Measurements from ENCODE around the gene GABRP.

GABRP gene

GRCh38 chr5:170783498-170784247, at the start of gene GABRP:
Gene GABRP, plus strand, starts transcription at chr5:170783725. Its CDS starts 4,891 bp downstream, at chr5:170788616.
- H3K27ac ChIP-seq (ENCODE audit: low read length), result no peak within 1 kb of the TSS
- H2AFZ ChIP-seq (ENCODE audit: low read depth, low read length), result no peak within 1 kb of the TSS
- H3K36me3 ChIP-seq (replicated peaks; ENCODE audit: low read depth, low read length), result no peaks in the 10 kb centered on the region
- no peaks in the 10 kb centered on the region for H3K9me3 ChIP-seq (ENCODE audit: insufficient read depth, low read length)
- TF ChIP-seq EZH2phosphoT487 (IDR thresholded peaks at IDR 0.05; ENCODE audit: low read depth) (no peak), CTCF (IDR thresholded peaks at IDR 0.05; ENCODE audit: low read depth, low read length) (no peak)
- H4K20me1 ChIP-seq (ENCODE audit: insufficient read depth, low read length), result no peaks in the 10 kb centered on the region
- H3K4me3 ChIP-seq (ENCODE audit: low read length), result no peak within 1 kb of the TSS
- no peak within 1 kb of the TSS for H3K4me2 ChIP-seq (ENCODE audit: low read length)
- 0 out of 2 replicates have a peak, but pooled peaks cover 5% of the 10 kb centered on the region for H3K4me1 ChIP-seq (ENCODE audit: low read length)
- peaks cover 86% of the 10 kb centered on the region for H3K27me3 ChIP-seq (ENCODE audit: low read depth, low read length)
- H3K9ac ChIP-seq (ENCODE audit: low read length), result no peak within 1 kb of the TSS
- H3K79me2 ChIP-seq (ENCODE audit: low read length), result no peaks in the 10 kb centered on the region

GRCh38 chr5:170736966-170737365, 46.6 kb upstream of the GABRP start:
- Histone ChIP-seq H3K79me2 (ENCODE audit: low read length) (no peaks in the 10 kb centered on the region), H2AFZ (ENCODE audit: low read depth, low read length) (no peak overlapping the region), H3K27ac (ENCODE audit: low read length) (no peak overlapping the region), H3K9ac (ENCODE audit: low read length) (no peak overlapping the region), H3K4me1 (ENCODE audit: low read length) (no peaks in the 10 kb centered on the region), H3K9me3 (ENCODE audit: insufficient read depth, low read length) (peaks cover 5% of the 10 kb centered on the region; the same call in 1 of the 2 replicates), H3K4me3 (ENCODE audit: low read length) (no peak overlapping the region), H3K4me2 (ENCODE audit: low read length) (no peak overlapping the region), H3K36me3 (replicated peaks; ENCODE audit: low read depth, low read length) (no peaks in the 10 kb centered on the region), H4K20me1 (ENCODE audit: insufficient read depth, low read length) (no peaks in the 10 kb centered on the region), H3K27me3 (ENCODE audit: low read depth, low read length) (peaks cover 69% of the 10 kb centered on the region)
- TF ChIP-seq CTCF (IDR thresholded peaks at IDR 0.05; ENCODE audit: low read depth, low read length), result no peak
- TF ChIP-seq EZH2phosphoT487 (IDR thresholded peaks at IDR 0.05; ENCODE audit: low read depth), result no peak

GRCh38 chr5:170737591-170737990, 45.9 kb upstream of the GABRP start:
- H2AFZ ChIP-seq (ENCODE audit: low read depth, low read length), result no peak overlapping the region
- no peaks in the 10 kb centered on the region for H3K36me3 ChIP-seq (replicated peaks; ENCODE audit: low read depth, low read length)
- H4K20me1 ChIP-seq (ENCODE audit: insufficient read depth, low read length), result no peaks in the 10 kb centered on the region
- H3K4me3 ChIP-seq (ENCODE audit: low read length), result no peak overlapping the region
- no peaks in the 10 kb centered on the region for H3K79me2 ChIP-seq (ENCODE audit: low read length)
- H3K9me3 ChIP-seq (ENCODE audit: insufficient read depth, low read length), result peaks cover 5% of the 10 kb centered on the region; the same call in 1 of the 2 replicates
- H3K4me2 ChIP-seq (ENCODE audit: low read length), result no peak overlapping the region
- no peaks in the 10 kb centered on the region for H3K4me1 ChIP-seq (ENCODE audit: low read length)
- TF ChIP-seq CTCF (IDR thresholded peaks at IDR 0.05; ENCODE audit: low read depth, low read length), result no peak
- TF ChIP-seq EZH2phosphoT487 (IDR thresholded peaks at IDR 0.05; ENCODE audit: low read depth), result no peak
- no peak overlapping the region for H3K9ac ChIP-seq (ENCODE audit: low read length)
- peaks cover 64% of the 10 kb centered on the region for H3K27me3 ChIP-seq (ENCODE audit: low read depth, low read length)
- H3K27ac ChIP-seq (ENCODE audit: low read length), result no peak overlapping the region

- Histone ChIP-seq H3K4me1 (ENCODE audit: low read length) (no peaks in the 10 kb centered on the region), H3K4me3 (ENCODE audit: low read length) (no peak overlapping the region), H3K9me3 (ENCODE audit: insufficient read depth, low read length) (peaks cover 5% of the 10 kb centered on the region; the same call in 1 of the 2 replicates), H3K79me2 (ENCODE audit: low read length) (no peaks in the 10 kb centered on the region), H3K36me3 (replicated peaks; ENCODE audit: low read depth, low read length) (no peaks in the 10 kb centered on the region), H3K4me2 (ENCODE audit: low read length) (no peak overlapping the region), H3K9ac (ENCODE audit: low read length) (no peak overlapping the region), H4K20me1 (ENCODE audit: insufficient read depth, low read length) (no peaks in the 10 kb centered on the region), H2AFZ (ENCODE audit: low read depth, low read length) (no peak overlapping the region), H3K27ac (ENCODE audit: low read length) (no peak overlapping the region), H3K27me3 (ENCODE audit: low read depth, low read length) (peaks cover 51% of the 10 kb centered on the region)
- TF ChIP-seq CTCF (IDR thresholded peaks at IDR 0.05; ENCODE audit: low read depth, low read length) (no peak), EZH2phosphoT487 (IDR thresholded peaks at IDR 0.05; ENCODE audit: low read depth) (no peak)
Measured at GRCh38 chr5:170738840-170739239, 44.7 kb upstream of the GABRP start.

Measured in OCI-LY3 (cell line).